H9 (cell line): ENCODE data around the gene CHRNA3. TPM values are rescaled to one million over a fixed set of nuclear protein-coding genes. Genes with fewer than 3 reads are reported as not detected.

Experiments used
- DNase-seq: peaks from one replicate; pipeline ENCODE4 v3.0.0-alpha.2; 2017
- H2AFZ ChIP-seq: one replicate; pipeline ENCODE4 v1.6.1; 2013; ENCODE audit warnings: mild to moderate bottlenecking, low read length, control low read depth, moderate library complexity
- H2AK5ac ChIP-seq: 2 replicates; pipeline ENCODE4 v1.6.1; 2013; ENCODE audit warnings: low read length, control low read depth, mixed read lengths; ENCODE audit not compliant: insufficient read length
- H2BK120ac ChIP-seq: one replicate; pipeline ENCODE4 v1.6.1; 2013; ENCODE audit warnings: low read depth, mild to moderate bottlenecking, low read length, control low read depth, inconsistent platforms; ENCODE audit not compliant: poor library complexity, severe bottlenecking
- H2BK12ac ChIP-seq: 2 replicates; pipeline ENCODE4 v1.6.1; 2013; ENCODE audit warnings: low read length, control low read depth, mixed read lengths, low read depth; ENCODE audit not compliant: insufficient read length
- H2BK15ac ChIP-seq: 2 replicates; pipeline ENCODE4 v1.6.1; 2013; ENCODE audit warnings: low read depth, low read length, control low read depth
- H2BK20ac ChIP-seq: one replicate; pipeline ENCODE4 v1.6.1; 2013; ENCODE audit warnings: low read depth, mild to moderate bottlenecking, low read length, control low read depth, inconsistent platforms; ENCODE audit not compliant: poor library complexity, severe bottlenecking
- H2BK5ac ChIP-seq: 2 replicates; pipeline ENCODE4 v1.6.1; 2013; ENCODE audit warnings: low read length, control low read depth, mixed read lengths; ENCODE audit not compliant: insufficient read length
- H3K14ac ChIP-seq: 2 replicates; pipeline ENCODE4 v1.6.1; 2013; ENCODE audit warnings: low read length, control low read depth; ENCODE audit not compliant: insufficient read depth
- H3K18ac ChIP-seq: 2 replicates; pipeline ENCODE4 v1.6.1; 2013; ENCODE audit warnings: low read depth, mild to moderate bottlenecking, mixed read lengths, low read length, control low read depth; ENCODE audit not compliant: insufficient read length
- H3K23ac ChIP-seq: 2 replicates; pipeline ENCODE4 v1.6.1; 2013; ENCODE audit warnings: low read length, control low read depth, mixed read lengths, low read depth; ENCODE audit not compliant: insufficient read length
- H3K23me2 ChIP-seq: 2 replicates; pipeline ENCODE4 v1.6.1; 2013; ENCODE audit warnings: low read depth, mild to moderate bottlenecking, mixed read lengths, low read length, control low read depth; ENCODE audit not compliant: insufficient read length, poor library complexity, severe bottlenecking
- H3K27ac ChIP-seq: 2 replicates; pipeline ENCODE4 v1.5.1; 2013; ENCODE audit warnings: low read length, control low read depth, mixed read lengths, low read depth; ENCODE audit not compliant: insufficient read length
- H3K27me3 ChIP-seq: 2 replicates; pipeline ENCODE4 v1.6.1; 2013; ENCODE audit warnings: low read length, control low read depth, inconsistent platforms; ENCODE audit not compliant: insufficient read depth
- H3K4ac ChIP-seq: 2 replicates; pipeline ENCODE4 v1.6.1; 2013; ENCODE audit warnings: low read depth, mild to moderate bottlenecking, control low read depth, inconsistent platforms, low read length, moderate library complexity
- H3K4me1 ChIP-seq: 2 replicates; pipeline ENCODE4 v1.6.1; 2013; ENCODE audit warnings: low read length, control low read depth, inconsistent platforms; ENCODE audit not compliant: insufficient read depth
- H3K4me2 ChIP-seq: 2 replicates; pipeline ENCODE4 v1.6.1; 2013; ENCODE audit warnings: low read length, control low read depth, mixed read lengths; ENCODE audit not compliant: insufficient read length, insufficient read depth
- H3K56ac ChIP-seq: 2 replicates; pipeline ENCODE4 v1.6.1; 2013; ENCODE audit warnings: low read depth, mild to moderate bottlenecking, mixed read lengths, low read length, control low read depth; ENCODE audit not compliant: insufficient read length
- H3K79me1 ChIP-seq: 2 replicates; pipeline ENCODE4 v1.6.1; 2013; ENCODE audit warnings: low read depth, mild to moderate bottlenecking, moderate library complexity, low read length, control low read depth, inconsistent platforms; ENCODE audit not compliant: insufficient read depth, poor library complexity, severe bottlenecking
- H3K79me2 ChIP-seq: 2 replicates; pipeline ENCODE4 v1.6.1; 2013; ENCODE audit warnings: low read length, control low read depth, inconsistent platforms; ENCODE audit not compliant: insufficient read depth
- H3K9ac ChIP-seq: 2 replicates; pipeline ENCODE4 v1.6.1; 2013; ENCODE audit warnings: low read length, control low read depth, mixed read lengths; ENCODE audit not compliant: insufficient read length; ENCODE audit errors: extremely low read depth
- H3K9me3 ChIP-seq: one replicate; pipeline ENCODE4 v1.6.1; 2013; ENCODE audit warnings: low read depth, low read length, inconsistent platforms; ENCODE audit not compliant: control insufficient read depth
- H3T11ph ChIP-seq: one replicate; pipeline ENCODE4 v1.6.1; 2013; ENCODE audit warnings: mild to moderate bottlenecking, low read length, control low read depth, inconsistent platforms
- H4K20me1 ChIP-seq: one replicate; pipeline ENCODE4 v1.6.1; 2013; ENCODE audit not compliant: control insufficient read depth, insufficient read length, insufficient read depth
- H4K5ac ChIP-seq: 2 replicates; pipeline ENCODE4 v1.6.1; 2013; ENCODE audit warnings: low read depth, mild to moderate bottlenecking, mixed read lengths, low read length, control low read depth; ENCODE audit not compliant: insufficient read length
- H4K8ac ChIP-seq: replicated peaks from 2 replicates; pipeline ENCODE4 v1.6.1; 2013; ENCODE audit warnings: low read length, control low read depth, mixed read lengths, low read depth; ENCODE audit not compliant: insufficient read length
- H4K91ac ChIP-seq: 2 replicates; pipeline ENCODE4 v1.6.1; 2013; ENCODE audit warnings: low read depth, mild to moderate bottlenecking, moderate library complexity, mixed read lengths, low read length, control low read depth; ENCODE audit not compliant: insufficient read length
- H3K27ac Mint-ChIP-seq, 3 experiments: 2 replicates in 2 of 3; 3 replicates in 1 of 3; pipeline ENCODE4 v1.8.0; 2020 to 2021; ENCODE audit warnings: mixed read lengths in 3 of 3, mild to moderate bottlenecking in 1 of 3, moderate library complexity in 1 of 3
- H3K27me3 Mint-ChIP-seq: 2 replicates; pipeline ENCODE4 v1.8.0; 2021; ENCODE audit warnings: low read depth, mild to moderate bottlenecking, moderate library complexity, mixed read lengths
- H3K36me3 Mint-ChIP-seq, 3 experiments: 2 replicates in 2 of 3; 3 replicates in 1 of 3; pipeline ENCODE4 v1.8.0; 2020 to 2021; ENCODE audit warnings: low read depth in 3 of 3, mixed read lengths in 3 of 3; ENCODE audit not compliant: insufficient read depth in 1 of 3
- H3K4me1 Mint-ChIP-seq, 2 experiments: 2 replicates each; pipeline ENCODE4 v1.8.0; 2020; ENCODE audit warnings: mixed read lengths in 2 of 2
- H3K4me3 Mint-ChIP-seq, 2 experiments: 2 replicates in 1 of 2; 3 replicates in 1 of 2; pipeline ENCODE4 v1.8.0; 2020 to 2021; ENCODE audit warnings: mild to moderate bottlenecking in 2 of 2, mixed read lengths in 2 of 2, moderate library complexity in 1 of 2
- H3K9me3 Mint-ChIP-seq, 2 experiments: 2 replicates in 1 of 2; 3 replicates in 1 of 2; pipeline ENCODE4 v1.8.0; 2020; ENCODE audit warnings: mild to moderate bottlenecking in 2 of 2, mixed read lengths in 2 of 2, moderate library complexity in 1 of 2
- WGBS: extraction: QIAGEN DNeasy Blood & Tissue Kit; methylation state at CpG from one replicate; pipeline ENCODE4 v1.1.7; 2013; ENCODE audit warnings: missing lambda C conversion rate, low lambda C conversion rate, mixed read lengths; ENCODE audit not compliant: insufficient read length; ENCODE audit errors: extremely low coverage; 5-methylcytosine and 5-hydroxymethylcytosine counted together
- total RNA-seq: library from RNA; stranded (reverse); gene quantifications from 2 replicates; pipeline ENCODE4 v1.2.1, GENCODE V29; 2021
- TF ChIP-seq, protein P1 (sequence below): fragments of 200-600 bp; sonication (generic); conservative IDR thresholded peaks from 3 replicates; pipeline ENCODE4 v1.8.0; 2021; ENCODE audit warnings: antibody characterized with exemption, mild to moderate bottlenecking

Gene CHRNA3
- total RNA-seq, 1 experiment from 2014 or later = 0.81 TPM

DNA sequence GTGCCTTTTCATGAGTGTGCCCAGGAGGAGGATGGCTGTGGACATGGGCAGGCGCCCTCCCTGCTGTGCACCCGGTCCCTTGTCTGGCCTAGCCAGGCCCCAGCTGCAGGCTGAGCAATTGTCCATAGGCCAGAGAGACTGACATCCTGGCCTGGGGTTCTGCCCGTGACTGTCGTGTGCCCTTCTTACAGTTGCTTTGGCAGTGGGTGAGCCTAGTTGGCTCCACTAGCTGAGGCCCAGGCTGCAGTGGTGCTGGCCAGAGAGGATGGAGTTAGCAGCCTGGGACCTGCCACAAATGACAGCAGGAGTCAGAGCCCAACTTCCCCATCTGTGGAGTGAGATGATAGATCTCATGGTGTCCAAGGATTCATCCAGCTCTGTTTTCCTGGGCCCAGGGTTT, 29.2 kb upstream of the CHRNA3 start:
- no peak for DNase-seq
- H4K20me1 ChIP-seq = no peaks in the 10 kb centered on the region
- no peaks in the 10 kb centered on the region; a peak in 1 of 7 replicates for H3K36me3 Mint-ChIP-seq
- WGBS = no CpG with 5 or more reads among the region's 4 CpGs
- H2BK120ac ChIP-seq = no peak overlapping the region
- H3K79me1 ChIP-seq = no peaks in the 10 kb centered on the region
- peak overlapping the region; percentile 29 for H3K18ac ChIP-seq
- peaks cover 16% of the 10 kb centered on the region for H3K27me3 Mint-ChIP-seq
- no peak overlapping the region for H2BK15ac ChIP-seq
- H3K9me3 Mint-ChIP-seq = no peaks in the 10 kb centered on the region; a peak in 2 of 5 replicates
- H3K27ac Mint-ChIP-seq = no peak overlapping the region
- no peaks in the 10 kb centered on the region for H3K23me2 ChIP-seq
- H3K9ac ChIP-seq = no peak overlapping the region
- no peak overlapping the region for H3K4me3 Mint-ChIP-seq
- no peak overlapping the region for H3K4ac ChIP-seq
- H2BK5ac ChIP-seq = no peak overlapping the region
- TF ChIP-seq, protein P1, sequence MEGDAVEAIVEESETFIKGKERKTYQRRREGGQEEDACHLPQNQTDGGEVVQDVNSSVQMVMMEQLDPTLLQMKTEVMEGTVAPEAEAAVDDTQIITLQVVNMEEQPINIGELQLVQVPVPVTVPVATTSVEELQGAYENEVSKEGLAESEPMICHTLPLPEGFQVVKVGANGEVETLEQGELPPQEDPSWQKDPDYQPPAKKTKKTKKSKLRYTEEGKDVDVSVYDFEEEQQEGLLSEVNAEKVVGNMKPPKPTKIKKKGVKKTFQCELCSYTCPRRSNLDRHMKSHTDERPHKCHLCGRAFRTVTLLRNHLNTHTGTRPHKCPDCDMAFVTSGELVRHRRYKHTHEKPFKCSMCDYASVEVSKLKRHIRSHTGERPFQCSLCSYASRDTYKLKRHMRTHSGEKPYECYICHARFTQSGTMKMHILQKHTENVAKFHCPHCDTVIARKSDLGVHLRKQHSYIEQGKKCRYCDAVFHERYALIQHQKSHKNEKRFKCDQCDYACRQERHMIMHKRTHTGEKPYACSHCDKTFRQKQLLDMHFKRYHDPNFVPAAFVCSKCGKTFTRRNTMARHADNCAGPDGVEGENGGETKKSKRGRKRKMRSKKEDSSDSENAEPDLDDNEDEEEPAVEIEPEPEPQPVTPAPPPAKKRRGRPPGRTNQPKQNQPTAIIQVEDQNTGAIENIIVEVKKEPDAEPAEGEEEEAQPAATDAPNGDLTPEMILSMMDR = no peak
- no peak overlapping the region for H4K5ac ChIP-seq
- no peak overlapping the region for H2BK20ac ChIP-seq
- H2AK5ac ChIP-seq = no peak overlapping the region
- no peak overlapping the region for H3K27ac ChIP-seq
- no peak overlapping the region; the same call in 1 of the 2 replicates for H3K14ac ChIP-seq
- H3K79me2 ChIP-seq = no peaks in the 10 kb centered on the region
- H4K91ac ChIP-seq = no peak overlapping the region
- no peaks in the 10 kb centered on the region for H3K4me1 ChIP-seq
- no peak overlapping the region for H4K8ac ChIP-seq
- H3K27me3 ChIP-seq = no peaks in the 10 kb centered on the region
- H2AFZ ChIP-seq = no peak overlapping the region
- no peak overlapping the region for H3K4me2 ChIP-seq
- no peaks in the 10 kb centered on the region for H3K9me3 ChIP-seq
- H3T11ph ChIP-seq = no peak overlapping the region
- H3K56ac ChIP-seq = no peak overlapping the region
- no peak overlapping the region for H3K23ac ChIP-seq
- peaks cover 0 to 7% of the 10 kb centered on the region in 2 experiments; a peak in 2 of 4 replicates for H3K4me1 Mint-ChIP-seq
- H2BK12ac ChIP-seq = no peak overlapping the region
